HUDEP-2 (cell line): Measurements from ENCODE around the gene ACSF3.

Experiments
- DNase-seq, 76 experiments: peaks; one replicate each; lab custom pipeline; 2025; ENCODE audit not compliant: unreplicated experiment in 76 of 76; lab: John Stamatoyannopoulos, UW

The ACSF3 gene

GRCh38 chr16:89197633-89198416, 104.2 kb downstream of the ACSF3 start:
- DNase-seq, result no peak

GRCh38 chr16:89198417-89199240, 105.0 kb downstream of the ACSF3 start:
- DNase-seq, result no peak

GRCh38 chr16:89199241-89200123, 105.8 kb downstream of the ACSF3 start:
- no peak for DNase-seq

- DNase-seq, result no peak
These were observed 106.6 kb downstream of the ACSF3 start, which contains the start of gene SLC22A31 for GRCh38 chr16:89200124-89200849. SLC22A31 (minus strand) TSS chr16:89200537; CDS start chr16:89200501, 36 bp downstream.

- no peak for DNase-seq
These were observed 107.3 kb downstream of the ACSF3 start for GRCh38 chr16:89200850-89201411.

- peak in 69 of 76 experiments; percentile 11 to 92 (median 72) for DNase-seq
These were observed 108.1 kb downstream of the ACSF3 start for GRCh38 chr16:89201439-89202377.

GRCh38 chr16:89202422-89203215, 109.0 kb downstream of the ACSF3 start:
- DNase-seq, result no peak
